ENCODE measurements around the gene HEXIM2.

- TF ChIP-seq CTCF (IDR thresholded peaks at IDR 0.05) (no peak), POLR2AphosphoS5 (IDR thresholded peaks at IDR 0.05; ENCODE audit: low read depth, low read length) (no peak), REST (IDR thresholded peaks at IDR 0.05; ENCODE audit: low read depth, low read length) (no peak), EZH2phosphoT487 (IDR thresholded peaks at IDR 0.05; ENCODE audit: borderline replicate concordance, low read depth) (no peak), YY1 (IDR thresholded peaks at IDR 0.05; ENCODE audit: low read depth) (no peak), USF2 (IDR thresholded peaks at IDR 0.05; ENCODE audit: borderline replicate concordance, low read depth, low read length) (no peak), SIN3A (IDR thresholded peaks at IDR 0.05; ENCODE audit: borderline replicate concordance, low read depth, low read length) (no peak), EP300 (IDR thresholded peaks at IDR 0.05; ENCODE audit: borderline replicate concordance in 1 of 2, low read depth in 1 of 2, low read length in 1 of 2) (no peak), CHD2 (IDR thresholded peaks at IDR 0.05; ENCODE audit: low read length, partially characterized antibody) (no peak)
Observed at GRCh38 chr17:45136846-45137560, 24.7 kb upstream of the HEXIM2 start.
